ENCODE data around the gene GNAQ. TPM values are rescaled to one million over a fixed set of nuclear protein-coding genes. Genes with fewer than 3 reads are reported as not detected.

Gene GNAQ
- total RNA-seq, 2 donors from 2014 or later, result 15.8 to 22.1 TPM

DNA sequence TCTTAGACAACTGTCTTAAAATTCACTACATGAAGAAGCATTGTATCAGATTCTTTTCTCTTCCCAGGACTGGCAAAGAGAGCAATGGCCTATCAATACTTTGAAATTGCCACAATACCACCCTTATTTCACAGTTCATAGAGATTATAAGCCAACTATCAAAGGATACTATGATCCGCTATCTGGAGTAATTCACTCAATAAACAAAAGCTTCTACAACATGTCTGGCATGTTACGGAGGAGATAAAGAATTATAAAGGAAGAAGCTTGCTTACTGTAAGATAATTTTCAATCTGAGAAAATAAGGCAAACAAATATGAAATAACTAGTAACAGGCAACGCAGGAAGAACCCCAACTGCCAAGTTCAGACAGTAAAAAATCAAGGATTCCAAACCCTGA is 114.8 kb downstream of the GNAQ start:
- WGBS, 2 donors, result 66 to 72% methylated on average over 3 of the region's 3 CpGs
- ATAC-seq, result no peak
- no peak for DNase-seq
- Histone ChIP-seq H3K27ac (peak overlapping the region in 3 of 4 donors; percentile 32 to 73 (median 53)), H3K9me3 (no peaks in the 10 kb centered on the region), H3K4me1 (peaks cover 23% of the 10 kb centered on the region), H3K27me3 (no peaks in the 10 kb centered on the region), H3K4me3 (no peak overlapping the region), H3K36me3 (replicated peaks in 1 of 2; ENCODE audit: insufficient read depth in 1 of 2, low read depth in 2 of 2) (no peaks in the 10 kb centered on the region)
- intact Hi-C loops (cut with DNase I), result no loop called here
- TF ChIP-seq, protein P1, sequence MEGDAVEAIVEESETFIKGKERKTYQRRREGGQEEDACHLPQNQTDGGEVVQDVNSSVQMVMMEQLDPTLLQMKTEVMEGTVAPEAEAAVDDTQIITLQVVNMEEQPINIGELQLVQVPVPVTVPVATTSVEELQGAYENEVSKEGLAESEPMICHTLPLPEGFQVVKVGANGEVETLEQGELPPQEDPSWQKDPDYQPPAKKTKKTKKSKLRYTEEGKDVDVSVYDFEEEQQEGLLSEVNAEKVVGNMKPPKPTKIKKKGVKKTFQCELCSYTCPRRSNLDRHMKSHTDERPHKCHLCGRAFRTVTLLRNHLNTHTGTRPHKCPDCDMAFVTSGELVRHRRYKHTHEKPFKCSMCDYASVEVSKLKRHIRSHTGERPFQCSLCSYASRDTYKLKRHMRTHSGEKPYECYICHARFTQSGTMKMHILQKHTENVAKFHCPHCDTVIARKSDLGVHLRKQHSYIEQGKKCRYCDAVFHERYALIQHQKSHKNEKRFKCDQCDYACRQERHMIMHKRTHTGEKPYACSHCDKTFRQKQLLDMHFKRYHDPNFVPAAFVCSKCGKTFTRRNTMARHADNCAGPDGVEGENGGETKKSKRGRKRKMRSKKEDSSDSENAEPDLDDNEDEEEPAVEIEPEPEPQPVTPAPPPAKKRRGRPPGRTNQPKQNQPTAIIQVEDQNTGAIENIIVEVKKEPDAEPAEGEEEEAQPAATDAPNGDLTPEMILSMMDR (IDR thresholded peaks at IDR 0.05), result no peak
- no peak for TF ChIP-seq POLR2A (IDR thresholded peaks at IDR 0.05)

DNA sequence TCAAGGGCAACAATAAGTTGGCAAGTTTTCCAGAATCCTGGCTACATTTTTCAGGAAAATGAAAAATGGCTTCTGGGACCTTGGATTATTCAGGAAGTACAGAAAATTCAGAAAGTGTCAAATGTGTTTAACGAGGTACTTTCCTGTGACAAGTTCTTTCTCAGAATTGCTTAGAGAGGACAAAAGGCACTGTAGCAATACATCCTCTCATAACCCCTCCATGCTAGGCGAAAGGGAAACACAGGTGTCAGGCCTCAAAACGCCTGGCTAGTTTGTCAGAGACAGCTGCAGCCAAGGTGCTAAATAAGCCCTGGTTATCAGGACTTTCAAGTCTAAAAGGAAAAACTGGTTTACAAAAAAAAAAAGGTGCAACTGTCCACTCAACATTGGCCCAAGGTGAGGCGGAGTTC is 115.2 kb downstream of the GNAQ start:
- intact Hi-C loops (cut with DNase I), result no loop called here
- Histone ChIP-seq H3K9me3 (no peaks in the 10 kb centered on the region), H3K4me3 (no peak overlapping the region), H3K36me3 (replicated peaks in 1 of 2; ENCODE audit: insufficient read depth in 1 of 2, low read depth in 2 of 2) (no peaks in the 10 kb centered on the region), H3K4me1 (peaks cover 23% of the 10 kb centered on the region), H3K27me3 (no peaks in the 10 kb centered on the region), H3K27ac (peak overlapping the region in 3 of 4 donors; percentile 32 to 73 (median 53))
- ATAC-seq (peak; percentile 48), DNase-seq (peak in 2 of 4 donors; percentile 13 to 19)
- TF ChIP-seq POLR2A (IDR thresholded peaks at IDR 0.05), result no peak
- TF ChIP-seq, protein P1 (IDR thresholded peaks at IDR 0.05), result no peak
- WGBS, 2 donors, result 29 to 38% methylated on average over 4 of the region's 4 CpGs

DNA sequence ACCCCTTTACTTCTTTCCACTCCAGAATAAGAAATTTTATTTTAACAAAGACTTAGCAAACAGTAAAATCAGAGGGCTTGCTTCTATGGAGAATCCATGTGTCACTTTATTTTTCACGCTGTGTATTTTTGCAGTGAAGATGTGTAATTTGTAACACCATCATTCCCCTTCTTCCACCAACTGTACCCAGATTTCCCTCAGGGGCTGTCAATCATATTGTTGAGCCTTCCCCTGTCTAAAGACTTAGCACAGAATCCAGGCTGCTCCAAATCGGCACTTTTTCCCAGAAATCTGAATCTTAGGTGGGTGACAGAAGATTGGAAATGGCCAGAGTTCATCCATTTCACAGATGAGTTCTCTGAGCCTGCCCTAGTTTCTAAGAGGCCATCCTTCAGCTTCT is 115.9 kb downstream of the GNAQ start:
- H3K27ac ChIP-seq, result peak overlapping the region in 3 of 4 donors; percentile 9 to 73 (median 53)
- DNase-seq (no peak), ATAC-seq (no peak)
- peaks cover 23% of the 10 kb centered on the region for H3K4me1 ChIP-seq
- no peak for TF ChIP-seq POLR2A (IDR thresholded peaks at IDR 0.05)
- TF ChIP-seq, protein P1 (IDR thresholded peaks at IDR 0.05), result no peak
- H3K36me3 ChIP-seq (replicated peaks in 1 of 2; ENCODE audit: insufficient read depth in 1 of 2, low read depth in 2 of 2), result no peaks in the 10 kb centered on the region
- H3K27me3 ChIP-seq, result no peaks in the 10 kb centered on the region
- H3K4me3 ChIP-seq, result no peak overlapping the region
- no peaks in the 10 kb centered on the region for H3K9me3 ChIP-seq
- 89 to 90% methylated on average over 2 of the region's 2 CpGs for WGBS, 2 donors
- intact Hi-C loops (cut with DNase I), result no loop called here

DNA sequence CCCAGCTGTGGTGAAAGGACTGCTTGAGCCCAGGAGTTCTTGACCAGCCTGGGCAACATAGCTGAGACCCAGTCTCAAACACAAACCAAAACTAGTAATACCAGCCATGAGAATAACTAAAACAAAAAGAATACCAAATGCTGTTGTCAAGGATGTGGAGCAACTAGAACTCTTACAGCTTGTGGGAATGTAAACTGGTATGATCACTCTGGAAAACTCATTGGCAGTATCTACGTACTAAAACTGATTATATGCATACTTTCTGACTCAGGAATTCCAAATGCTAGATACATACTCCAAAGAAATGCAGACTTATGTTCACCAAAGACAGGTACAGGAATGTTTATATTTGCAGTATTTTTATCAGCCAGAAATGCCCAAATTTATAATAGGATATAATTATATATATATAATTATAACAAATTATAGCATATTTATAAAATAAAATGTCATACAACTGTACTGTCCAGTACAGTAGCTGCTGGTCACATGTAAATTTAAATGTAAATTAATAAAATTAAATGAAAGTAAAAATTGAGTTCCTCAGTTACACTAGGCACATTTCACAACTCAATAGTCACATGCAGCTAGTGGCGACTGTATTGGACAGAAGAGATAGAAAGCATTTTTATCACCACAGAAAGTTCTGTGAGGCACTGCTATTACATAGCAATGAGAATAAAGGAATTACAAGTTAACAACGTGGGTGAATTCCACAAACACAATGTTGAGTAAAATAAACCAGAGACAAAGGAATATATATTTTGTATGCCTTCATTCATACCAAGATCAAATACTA is 118.5 kb downstream of the GNAQ start:
- Histone ChIP-seq H3K4me3 (no peak overlapping the region), H3K4me1 (peaks cover 23% of the 10 kb centered on the region), H3K27me3 (no peaks in the 10 kb centered on the region), H3K27ac (no peak overlapping the region), H3K36me3 (replicated peaks in 1 of 2; ENCODE audit: insufficient read depth in 1 of 2, low read depth in 2 of 2) (no peaks in the 10 kb centered on the region), H3K9me3 (no peaks in the 10 kb centered on the region)
- intact Hi-C loops (cut with DNase I), result no loop called here
- WGBS, 2 donors, result 80 to 85% methylated on average over 3 of the region's 3 CpGs
- DNase-seq (no peak), ATAC-seq (no peak)
- TF ChIP-seq POLR2A (IDR thresholded peaks at IDR 0.05), result no peak
- TF ChIP-seq, protein P1 (IDR thresholded peaks at IDR 0.05), result no peak

DNA sequence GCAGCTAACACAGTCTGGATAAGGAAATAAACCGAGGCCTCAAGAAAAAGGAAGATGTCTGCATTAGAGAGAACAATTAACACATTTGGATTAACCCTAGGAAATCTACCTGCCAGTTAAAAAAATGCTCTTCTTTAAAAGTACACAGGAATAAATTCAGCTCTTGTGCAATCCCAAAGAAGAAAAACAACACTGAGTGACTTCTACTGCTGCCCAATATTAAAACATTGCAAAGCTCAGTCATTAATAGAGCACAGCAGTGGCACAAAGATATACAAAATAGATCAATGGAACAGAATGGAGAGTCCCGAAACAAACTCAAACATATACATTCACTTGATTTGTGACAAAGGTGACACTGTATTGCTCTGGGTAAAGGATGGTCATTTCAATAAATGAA is 119.7 kb downstream of the GNAQ start:
- H3K27ac ChIP-seq, result no peak overlapping the region
- ATAC-seq, result no peak
- H3K9me3 ChIP-seq, result no peaks in the 10 kb centered on the region
- no peaks in the 10 kb centered on the region for H3K27me3 ChIP-seq
- no peak overlapping the region for H3K4me3 ChIP-seq
- TF ChIP-seq, protein P1 (IDR thresholded peaks at IDR 0.05), result no peak
- intact Hi-C loops (cut with DNase I), result no loop called here
- WGBS, 2 donors, result 90 to 94% methylated on average over 2 of the region's 2 CpGs
- H3K36me3 ChIP-seq (replicated peaks in 1 of 2; ENCODE audit: insufficient read depth in 1 of 2, low read depth in 2 of 2), result no peaks in the 10 kb centered on the region
- H3K4me1 ChIP-seq, result peaks cover 13% of the 10 kb centered on the region
- DNase-seq, result no peak

Data from body of pancreas (tissue), 4 donors.